ENCODE measurements around the gene GMIP.

GMIP gene

GRCh38 chr19:19634516-19635312 is 8.7 kb downstream of the GMIP start:
- no peak overlapping the region for H3K4me3 ChIP-seq (ENCODE audit: low read depth, low read length)
- no peaks in the 10 kb centered on the region for H3K27me3 ChIP-seq
- no peaks in the 10 kb centered on the region for H3K9me3 ChIP-seq
- H3K4me1 ChIP-seq = no peaks in the 10 kb centered on the region
- H3K36me3 ChIP-seq = no peaks in the 10 kb centered on the region
- no peak for TF ChIP-seq CTCF (IDR thresholded peaks at IDR 0.05; ENCODE audit: low read depth, low read length)
- DNase-seq = no peak

GRCh38 chr19:19633711-19634515 is 9.5 kb downstream of the GMIP start:
- TF ChIP-seq CTCF (IDR thresholded peaks at IDR 0.05; ENCODE audit: low read depth, low read length) = no peak
- no peaks in the 10 kb centered on the region for H3K9me3 ChIP-seq
- H3K27me3 ChIP-seq = no peaks in the 10 kb centered on the region
- H3K4me3 ChIP-seq (ENCODE audit: low read depth, low read length) = no peak overlapping the region
- no peaks in the 10 kb centered on the region for H3K36me3 ChIP-seq
- no peaks in the 10 kb centered on the region for H3K4me1 ChIP-seq
- no peak for DNase-seq

- Histone ChIP-seq H3K36me3 (no peaks in the 10 kb centered on the region), H3K4me1 (no peaks in the 10 kb centered on the region), H3K9me3 (no peaks in the 10 kb centered on the region; the same call in 1 of the 2 replicates), H3K27me3 (peaks cover 6% of the 10 kb centered on the region), H3K4me3 (ENCODE audit: low read depth, low read length) (no peak overlapping the region)
- no peak for TF ChIP-seq CTCF (IDR thresholded peaks at IDR 0.05; ENCODE audit: low read depth, low read length)
- no peak for DNase-seq
Measured at GRCh38 chr19:19632661-19633060, 10.8 kb downstream of the GMIP start.

- TF ChIP-seq CTCF (IDR thresholded peaks at IDR 0.05; ENCODE audit: low read depth, low read length) = no peak
- DNase-seq = no peak
- H3K36me3 ChIP-seq = no peaks in the 10 kb centered on the region
- peaks cover 11% of the 10 kb centered on the region for H3K27me3 ChIP-seq
- H3K4me1 ChIP-seq = no peaks in the 10 kb centered on the region
- no peaks in the 10 kb centered on the region; the same call in 1 of the 2 replicates for H3K9me3 ChIP-seq
- no peak overlapping the region for H3K4me3 ChIP-seq (ENCODE audit: low read depth, low read length)
Measured at GRCh38 chr19:19631346-19631745, 12.1 kb downstream of the GMIP start.

GRCh38 chr19:19630426-19630825 is 13.0 kb downstream of the GMIP start:
- no peaks in the 10 kb centered on the region; the same call in 1 of the 2 replicates for H3K9me3 ChIP-seq

More at GRCh38 chr19:19630426-19630825, 13.0 kb downstream of the GMIP start:
- Histone ChIP-seq H3K27me3 (peaks cover 11% of the 10 kb centered on the region), H3K4me1 (no peaks in the 10 kb centered on the region), H3K4me3 (ENCODE audit: low read depth, low read length) (no peak overlapping the region), H3K36me3 (no peaks in the 10 kb centered on the region)
- no peak for TF ChIP-seq CTCF (IDR thresholded peaks at IDR 0.05; ENCODE audit: low read depth, low read length)
- no peak for DNase-seq
